ENCODE measurements around the gene ZNF837. TPM values are rescaled to one million over a fixed set of nuclear protein-coding genes. Genes with fewer than 3 reads are reported as not detected.

The ZNF837 gene
- total RNA-seq, 1 experiment from 2014 or later, result 1.7 TPM

- Mint-ChIP-seq H3K36me3 (ENCODE audit: insufficient read depth, unreplicated experiment) (peaks cover 9% of the 10 kb centered on the region), H3K27ac (ENCODE audit: low read depth, unreplicated experiment) (no peak overlapping the region), H3K9me3 (ENCODE audit: unreplicated experiment) (no peaks in the 10 kb centered on the region), H3K27me3 (ENCODE audit: insufficient read depth, unreplicated experiment) (no peaks in the 10 kb centered on the region), H3K4me1 (ENCODE audit: insufficient read depth, unreplicated experiment) (peaks cover 9% of the 10 kb centered on the region), H3K4me3 (ENCODE audit: unreplicated experiment) (no peak overlapping the region)
- intact Hi-C loops (cut with micrococcal nuclease), result no loop called here
- TF ChIP-seq CTCF (IDR thresholded peaks at IDR 0.05; ENCODE audit: unreplicated experiment), result no peak
- no peak for DNase-seq (ENCODE audit: unreplicated experiment)
- POLR2A ChIA-PET, result interaction anchor here (0.6 to 2.6 kb wide), 4 partner anchors 13 to 32 kb away, joined by 3 to 17 read pairs (median 8); partner anchors contain the start of gene ZNF497
- CTCF ChIA-PET, result interaction anchor here (1.2 kb wide), 1 partner anchor 187 kb away, joined by 3 read pairs; the partner anchor contains the start of gene ZBTB45
- no TSS peak for BruUV-seq (replicated peaks)
Measured at GRCh38 chr19:58332697-58333096, 48.1 kb downstream of the ZNF837 start.

- CTCF ChIA-PET, result interaction anchor here (0.6 to 1.5 kb wide), 2 partner anchors 13 to 21 kb away, joined by 3 to 4 read pairs; no protein-coding TSS in a partner anchor
- H3K27ac Mint-ChIP-seq (ENCODE audit: low read depth, unreplicated experiment), result peak overlapping the region; percentile 44
- H3K36me3 Mint-ChIP-seq (ENCODE audit: insufficient read depth, unreplicated experiment), result peaks cover 9% of the 10 kb centered on the region
- peaks cover 9% of the 10 kb centered on the region for H3K4me1 Mint-ChIP-seq (ENCODE audit: insufficient read depth, unreplicated experiment)
- no peak for TF ChIP-seq CTCF (IDR thresholded peaks at IDR 0.05; ENCODE audit: unreplicated experiment)
- peak; percentile 73 for DNase-seq (ENCODE audit: unreplicated experiment)
- no TSS peak for BruUV-seq (replicated peaks)
- no peaks in the 10 kb centered on the region for H3K9me3 Mint-ChIP-seq (ENCODE audit: unreplicated experiment)
- intact Hi-C loops (cut with micrococcal nuclease), result no loop called here
- H3K27me3 Mint-ChIP-seq (ENCODE audit: insufficient read depth, unreplicated experiment), result no peaks in the 10 kb centered on the region
- POLR2A ChIA-PET, result interaction anchor here (0.7 to 1.4 kb wide), 10 partner anchors 10 to 190 kb away, joined by 3 to 16 read pairs (median 4); partner anchors contain the start of genes ZBTB45, ZNF446, ZNF497 and ZNF584
- H3K4me3 Mint-ChIP-seq (ENCODE audit: unreplicated experiment), result no peak overlapping the region
Measured at GRCh38 chr19:58330458-58330857, 50.4 kb downstream of the ZNF837 start.

- H3K9me3 Mint-ChIP-seq (ENCODE audit: unreplicated experiment), result no peaks in the 10 kb centered on the region
- H3K36me3 Mint-ChIP-seq (ENCODE audit: insufficient read depth, unreplicated experiment), result no peaks in the 10 kb centered on the region
- no peaks in the 10 kb centered on the region for H3K27me3 Mint-ChIP-seq (ENCODE audit: insufficient read depth, unreplicated experiment)
- no peak for DNase-seq (ENCODE audit: unreplicated experiment)
- BruUV-seq (replicated peaks), result no TSS peak
- ChIA-PET CTCF (interaction anchor here (0.5 to 1.9 kb wide), 3 partner anchors 18 to 45 kb away, joined by 3 to 7 read pairs (median 4); no protein-coding TSS in a partner anchor), POLR2A (interaction anchor here (1.8 to 5.3 kb wide), 2 partner anchors 17 to 34 kb away, joined by 10 to 55 read pairs; partner anchors contain the start of gene ZNF497)
- H3K4me1 Mint-ChIP-seq (ENCODE audit: insufficient read depth, unreplicated experiment), result peaks cover 9% of the 10 kb centered on the region
- peak; percentile 22 for TF ChIP-seq CTCF (IDR thresholded peaks at IDR 0.05; ENCODE audit: unreplicated experiment)
- intact Hi-C loops (cut with micrococcal nuclease), result loop anchor here (5.0 kb wide), 1 partner anchor 138 kb away; the partner anchor contains the start of gene ZNF324
- no peak overlapping the region for H3K4me3 Mint-ChIP-seq (ENCODE audit: unreplicated experiment)
- H3K27ac Mint-ChIP-seq (ENCODE audit: low read depth, unreplicated experiment), result no peak overlapping the region
Measured at GRCh38 chr19:58328999-58329398, 51.8 kb downstream of the ZNF837 start.

- TSS peak; percentile 31 for BruUV-seq (replicated peaks)
- Mint-ChIP-seq H3K27ac (ENCODE audit: low read depth, unreplicated experiment) (no peak within 1 kb of the TSS), H3K27me3 (ENCODE audit: insufficient read depth, unreplicated experiment) (no peaks in the 10 kb centered on the region), H3K9me3 (ENCODE audit: unreplicated experiment) (no peaks in the 10 kb centered on the region), H3K4me3 (ENCODE audit: unreplicated experiment) (no peak within 1 kb of the TSS), H3K36me3 (ENCODE audit: insufficient read depth, unreplicated experiment) (no peaks in the 10 kb centered on the region), H3K4me1 (ENCODE audit: insufficient read depth, unreplicated experiment) (peaks cover 9% of the 10 kb centered on the region)
- CTCF ChIA-PET, result interaction anchor here (0.7 kb wide), 1 partner anchor 95 kb away, joined by 3 read pairs; no protein-coding TSS in a partner anchor
- intact Hi-C loops (cut with micrococcal nuclease), result loop anchor here (1.0 to 5.0 kb wide), 3 partner anchors 35 to 140 kb away; partner anchors contain the start of genes ZNF324, ZNF497 and ZNF837
- DNase-seq (ENCODE audit: unreplicated experiment), result peak; percentile 98
- POLR2A ChIA-PET, result interaction anchor here (0.6 to 5.3 kb wide), 29 partner anchors 10 to 938 kb away, joined by 3 to 55 read pairs (median 4); partner anchors contain the start of genes ERVK3-1, RPS5, ZBTB45 and ZNF274
- TF ChIP-seq CTCF (IDR thresholded peaks at IDR 0.05; ENCODE audit: unreplicated experiment), result no peak
Measured at GRCh38 chr19:58326914-58327726, 53.7 kb downstream of the ZNF837 start, which contains the start of gene ZSCAN22. ZSCAN22 (plus strand) TSS chr19:58326994; CDS start chr19:58334803, 7,809 bp downstream.

Data from MCF 10A (cell line).